GM19043 (cell line): ENCODE results near the gene VPS41.

ENCODE experiments used
- ATAC-seq: cut with Tn5 transposase; IDR thresholded peaks from one replicate; pipeline ENCODE4 v1.9.1; 2021; ENCODE audit warnings: low read depth; ENCODE audit not compliant: unreplicated experiment

Gene VPS41

GRCh38 chr7:38907766-38908165 is 1.2 kb downstream of the VPS41 start:
- no peak for ATAC-seq

GRCh38 chr7:38907066-38907465 is 1.9 kb downstream of the VPS41 start:
- no peak for ATAC-seq

- ATAC-seq, result peak; percentile 35
These were observed 3.8 kb downstream of the VPS41 start for GRCh38 chr7:38905056-38905759.

- no peak for ATAC-seq
These were observed 5.9 kb downstream of the VPS41 start for GRCh38 chr7:38903057-38903456.

- ATAC-seq, result no peak
These were observed 6.5 kb downstream of the VPS41 start for GRCh38 chr7:38902449-38902848.

GRCh38 chr7:38893061-38893460 is 15.9 kb downstream of the VPS41 start:
- no peak for ATAC-seq

- ATAC-seq, result no peak
These were observed 18.4 kb downstream of the VPS41 start for GRCh38 chr7:38890597-38890996.

GRCh38 chr7:38889872-38890432 is 19.0 kb downstream of the VPS41 start:
- ATAC-seq, result no peak

GRCh38 chr7:38889079-38889478 is 19.9 kb downstream of the VPS41 start:
- no peak for ATAC-seq

- no peak for ATAC-seq
These were observed 22.7 kb downstream of the VPS41 start for GRCh38 chr7:38886265-38886664.

GRCh38 chr7:38883706-38884105 is 25.3 kb downstream of the VPS41 start:
- no peak for ATAC-seq

- no peak for ATAC-seq
These were observed 26.9 kb downstream of the VPS41 start for GRCh38 chr7:38881947-38882684.

GRCh38 chr7:38881015-38881414 is 28.0 kb downstream of the VPS41 start:
- ATAC-seq, result no peak

- ATAC-seq, result no peak
These were observed 28.5 kb downstream of the VPS41 start for GRCh38 chr7:38880454-38880853.

GRCh38 chr7:38880035-38880434 is 29.0 kb downstream of the VPS41 start:
- ATAC-seq, result no peak

- no peak for ATAC-seq
These were observed 30.1 kb downstream of the VPS41 start for GRCh38 chr7:38878694-38879457.

GRCh38 chr7:38873433-38873832 is 35.6 kb downstream of the VPS41 start:
- ATAC-seq, result no peak

- ATAC-seq, result no peak
These were observed 36.8 kb downstream of the VPS41 start for GRCh38 chr7:38872202-38872601.

GRCh38 chr7:38870147-38870546 is 38.8 kb downstream of the VPS41 start:
- no peak for ATAC-seq

- ATAC-seq, result no peak
These were observed 45.2 kb downstream of the VPS41 start for GRCh38 chr7:38863601-38864291.

- ATAC-seq, result no peak
These were observed 46.3 kb downstream of the VPS41 start for GRCh38 chr7:38862666-38863065.
